PC-3 (cell line): ENCODE measurements around the gene MRM2. TPM values are rescaled to one million over a fixed set of nuclear protein-coding genes. Genes with fewer than 3 reads are reported as not detected.

Source experiments
- ATAC-seq: fragments of 200-7000 bp; cut with Tn5 transposase; 2 replicates; pipeline ENCODE4 v1.9.1; 2020; ENCODE audit warnings: mild to moderate bottlenecking, moderate library complexity
- BruUV-seq: library from RNA; stranded (reverse); fragments of 400-500 nt; replicated peaks from 2 replicates; lab custom pipeline; 2021; lab: Mats Ljungman, UMichigan
- CTCF ChIA-PET: fragments of 300-600 bp; sonication (Branson Sonifier 250); formaldehyde crosslinking; loops from one replicate; lab custom pipeline; 2022; ENCODE audit warnings: antibody characterized with exemption; lab: Charles Lee
- POLR2A ChIA-PET: fragments of 300-600 bp; sonication (Branson Sonifier 250); formaldehyde crosslinking; loops from one replicate; lab custom pipeline; 2022; ENCODE audit warnings: antibody characterized with exemption; ENCODE audit not compliant: unreplicated experiment; lab: Charles Lee
- DNase-seq: peaks from one replicate; pipeline ENCODE4 v3.0.0-alpha.2; 2015
- H2AFZ ChIP-seq: fragments of 300-600 bp; sonication (generic); 2 replicates; pipeline ENCODE4 v1.6.0; 2016; ENCODE audit warnings: antibody characterized with exemption, low read length
- H3F3A ChIP-seq: fragments of 300-600 bp; sonication (generic); one replicate; pipeline ENCODE4 v1.6.0; 2017; ENCODE audit warnings: antibody characterized with exemption, low read length, control low read depth, mild to moderate bottlenecking; ENCODE audit not compliant: unreplicated experiment
- H3K27ac ChIP-seq: fragments of 300-600 bp; sonication (generic); 2 replicates; pipeline ENCODE4 v1.5.1; 2016; ENCODE audit warnings: mild to moderate bottlenecking, low read length
- H3K27me3 ChIP-seq: fragments of 300-600 bp; sonication (generic); 2 replicates; pipeline ENCODE4 v1.6.1; 2016; ENCODE audit warnings: low read length, mixed read lengths
- H3K36me3 ChIP-seq: fragments of 300-600 bp; sonication (generic); 2 replicates; pipeline ENCODE4 v1.6.1; 2016; ENCODE audit warnings: low read depth, mixed run types, low read length, mixed read lengths
- H3K4me1 ChIP-seq: fragments of 300-600 bp; sonication (generic); 2 replicates; pipeline ENCODE4 v1.5.1; 2016; ENCODE audit warnings: low read length; ENCODE audit not compliant: insufficient read depth
- H3K4me2 ChIP-seq: fragments of 300-600 bp; sonication (generic); 2 replicates; pipeline ENCODE4 v1.6.0; 2016; ENCODE audit warnings: low read length
- H3K4me3 ChIP-seq: fragments of 300-600 bp; sonication (generic); 2 replicates; pipeline ENCODE4 v1.5.1; 2016; ENCODE audit warnings: mild to moderate bottlenecking, low read length, mixed read lengths
- H3K79me2 ChIP-seq: fragments of 300-600 bp; sonication (generic); 2 replicates; pipeline ENCODE4 v1.6.1; 2017; ENCODE audit warnings: low read length, mixed read lengths
- H3K9ac ChIP-seq: fragments of 300-600 bp; sonication (generic); 2 replicates; pipeline ENCODE4 v1.6.0; 2016; ENCODE audit warnings: mild to moderate bottlenecking, low read length
- H3K9me2 ChIP-seq: fragments of 300-600 bp; sonication (generic); replicated peaks from 2 replicates; pipeline ENCODE4 v1.6.1; 2016; ENCODE audit warnings: mixed run types, low read length, mixed read lengths
- H3K9me3 ChIP-seq: fragments of 300-600 bp; sonication (generic); 2 replicates; pipeline ENCODE4 v1.6.1; 2016; ENCODE audit warnings: low read length, mixed read lengths
- H4K20me1 ChIP-seq: fragments of 300-600 bp; sonication (generic); 2 replicates; pipeline ENCODE4 v1.6.1; 2016; ENCODE audit warnings: low read length, mixed read lengths
- CTCF ChIP-seq: fragments of 300-600 bp; sonication (generic); conservative IDR thresholded peaks from 2 replicates; pipeline ENCODE4 v1.5.1; 2017; ENCODE audit warnings: antibody characterized with exemption, low read depth, mild to moderate bottlenecking, low read length
- EZH2 ChIP-seq: fragments of 300-600 bp; sonication (generic); IDR thresholded peaks from one replicate; pipeline ENCODE4 v1.6.1; 2017; ENCODE audit warnings: antibody characterized with exemption, mild to moderate bottlenecking, low read length; ENCODE audit not compliant: unreplicated experiment
- EZH2phosphoT487 ChIP-seq: fragments of 300-600 bp; sonication (generic); IDR thresholded peaks from 2 replicates; pipeline ENCODE4 v1.6.1; 2018; ENCODE audit warnings: mild to moderate bottlenecking, antibody characterized with exemption, low read length, borderline replicate concordance
- intact Hi-C: fragments of 100-400 bp; cut with micrococcal nuclease; formaldehyde crosslinking; loops from 2 replicates; pipeline ENCODE4 v1.9.0; 2023
- total RNA-seq: library from RNA; depleted of rRNA; stranded (reverse); fragments of >200 nt; gene quantifications from 2 replicates; pipeline ENCODE4 v1.2.3, GENCODE V29; 2014

The MRM2 gene
- total RNA-seq, 1 experiment from 2014 or later: 42.6 TPM

GRCh38 chr7:2278026-2278425 is 36.0 kb upstream of the MRM2 start:
- H3K9me2 ChIP-seq: no peaks in the 10 kb centered on the region
- DNase-seq (no peak), ATAC-seq (no peak)
- no peaks in the 10 kb centered on the region for H3K4me1 ChIP-seq
- ChIA-PET CTCF (no interaction called here), POLR2A (no interaction called here)
- no peak overlapping the region for H2AFZ ChIP-seq
- no peaks in the 10 kb centered on the region for H3K79me2 ChIP-seq
- no peak overlapping the region for H3K27ac ChIP-seq
- no peaks in the 10 kb centered on the region for H3K27me3 ChIP-seq
- no peaks in the 10 kb centered on the region for H3K9me3 ChIP-seq
- no peaks in the 10 kb centered on the region for H3K36me3 ChIP-seq
- intact Hi-C loops: no loop called here
- no TSS peak for BruUV-seq
- no peak for TF ChIP-seq CTCF
- H3K4me3 ChIP-seq: no peak overlapping the region
- no peaks in the 10 kb centered on the region for H4K20me1 ChIP-seq
- no peak overlapping the region for H3K4me2 ChIP-seq
- H3F3A ChIP-seq: no peaks in the 10 kb centered on the region
- H3K9ac ChIP-seq: no peak overlapping the region

- no peaks in the 10 kb centered on the region for H3F3A ChIP-seq
- CTCF ChIA-PET: no interaction called here
- H3K9me2 ChIP-seq: no peaks in the 10 kb centered on the region
- H3K9ac ChIP-seq: no peak overlapping the region
- no peaks in the 10 kb centered on the region for H3K79me2 ChIP-seq
- POLR2A ChIA-PET: no interaction called here
- no peak overlapping the region for H3K27ac ChIP-seq
- H3K4me2 ChIP-seq: no peak overlapping the region
- no peak overlapping the region for H3K4me3 ChIP-seq
- no peaks in the 10 kb centered on the region for H4K20me1 ChIP-seq
- no TSS peak for BruUV-seq
- ATAC-seq (no peak), DNase-seq (no peak)
- H3K4me1 ChIP-seq: no peaks in the 10 kb centered on the region
- intact Hi-C loops: no loop called here
- TF ChIP-seq EZH2phosphoT487: no peak
- TF ChIP-seq EZH2: no peak
- no peak for TF ChIP-seq CTCF
- no peaks in the 10 kb centered on the region for H3K9me3 ChIP-seq
- no peak overlapping the region for H2AFZ ChIP-seq
- no peaks in the 10 kb centered on the region for H3K36me3 ChIP-seq
- no peaks in the 10 kb centered on the region for H3K27me3 ChIP-seq
Measured at GRCh38 chr7:2276107-2276506, 34.1 kb upstream of the MRM2 start.

- H3K9me3 ChIP-seq: no peaks in the 10 kb centered on the region
- intact Hi-C loops: no loop called here
- H4K20me1 ChIP-seq: no peaks in the 10 kb centered on the region
- TF ChIP-seq EZH2 (no peak), CTCF (no peak), EZH2phosphoT487 (no peak)
- H3K9me2 ChIP-seq: no peaks in the 10 kb centered on the region
- no peaks in the 10 kb centered on the region for H3K27me3 ChIP-seq
- ATAC-seq: no peak
- H3K9ac ChIP-seq: no peak overlapping the region
- no peaks in the 10 kb centered on the region for H3K4me1 ChIP-seq
- ChIA-PET CTCF (no interaction called here), POLR2A (no interaction called here)
- H3K27ac ChIP-seq: no peak overlapping the region
- no peaks in the 10 kb centered on the region for H3F3A ChIP-seq
- H2AFZ ChIP-seq: no peak overlapping the region
- H3K79me2 ChIP-seq: no peaks in the 10 kb centered on the region
- BruUV-seq: no TSS peak
- no peak for DNase-seq
- H3K36me3 ChIP-seq: no peaks in the 10 kb centered on the region
- no peak overlapping the region for H3K4me3 ChIP-seq
- H3K4me2 ChIP-seq: no peak overlapping the region
Measured at GRCh38 chr7:2275101-2275500, 33.1 kb upstream of the MRM2 start.
